Neutrophil (primary cell): ENCODE data around the gene SERPINA4.

Experiments
- H3K27ac ChIP-seq: fragments of 200-600 bp; sonication (generic); 2 replicates; pipeline ENCODE4 v1.5.1; 2016; ENCODE audit warnings: mild to moderate bottlenecking, moderate library complexity
- H3K27me3 ChIP-seq: fragments of 200-600 bp; sonication (generic); 2 replicates; pipeline ENCODE4 v1.6.0; 2016; ENCODE audit warnings: mild to moderate bottlenecking
- H3K36me3 ChIP-seq: fragments of 200-600 bp; sonication (generic); 2 replicates; pipeline ENCODE4 v1.5.1; 2017
- H3K4me1 ChIP-seq, 2 experiments: fragments of 200-600 bp in 1 of 2; sonication (generic) in 1 of 2; 1 replicate in 1 of 2; 2 replicates in 1 of 2; pipeline versions ENCODE4 v1.5.1 to v1.6.1; 2013 to 2016; ENCODE audit warnings: low read depth in 1 of 2, low read length in 1 of 2, mild to moderate bottlenecking in 1 of 2, moderate library complexity in 1 of 2; ENCODE audit not compliant: control insufficient read depth in 1 of 2, insufficient read depth in 1 of 2
- H3K4me3 ChIP-seq, 2 experiments: fragments of 200-600 bp in 1 of 2; sonication (generic) in 1 of 2; 1 replicate in 1 of 2; 2 replicates in 1 of 2; pipeline ENCODE4 v1.5.1; 2013 to 2016; ENCODE audit warnings: low read depth in 1 of 2, low read length in 1 of 2, mild to moderate bottlenecking in 1 of 2, moderate library complexity in 1 of 2
- H3K9me3 ChIP-seq: fragments of 200-600 bp; sonication (generic); 2 replicates; pipeline ENCODE4 v1.5.1; 2016
- CTCF ChIP-seq: fragments of 200-600 bp; sonication (generic); IDR thresholded peaks from 2 replicates; pipeline ENCODE4 v1.5.1; 2016; ENCODE audit warnings: antibody characterized with exemption

SERPINA4 gene

GRCh38 chr14:94539181-94539580, 22.1 kb upstream of the SERPINA4 start:
- H3K4me1 ChIP-seq, result no peaks in the 10 kb centered on the region
- peaks cover 7% of the 10 kb centered on the region for H3K27me3 ChIP-seq
- H3K27ac ChIP-seq, result no peak overlapping the region
- no peaks in the 10 kb centered on the region for H3K36me3 ChIP-seq
- H3K4me3 ChIP-seq, result no peak overlapping the region
- no peak for TF ChIP-seq CTCF
- H3K9me3 ChIP-seq, result no peaks in the 10 kb centered on the region

DNA sequence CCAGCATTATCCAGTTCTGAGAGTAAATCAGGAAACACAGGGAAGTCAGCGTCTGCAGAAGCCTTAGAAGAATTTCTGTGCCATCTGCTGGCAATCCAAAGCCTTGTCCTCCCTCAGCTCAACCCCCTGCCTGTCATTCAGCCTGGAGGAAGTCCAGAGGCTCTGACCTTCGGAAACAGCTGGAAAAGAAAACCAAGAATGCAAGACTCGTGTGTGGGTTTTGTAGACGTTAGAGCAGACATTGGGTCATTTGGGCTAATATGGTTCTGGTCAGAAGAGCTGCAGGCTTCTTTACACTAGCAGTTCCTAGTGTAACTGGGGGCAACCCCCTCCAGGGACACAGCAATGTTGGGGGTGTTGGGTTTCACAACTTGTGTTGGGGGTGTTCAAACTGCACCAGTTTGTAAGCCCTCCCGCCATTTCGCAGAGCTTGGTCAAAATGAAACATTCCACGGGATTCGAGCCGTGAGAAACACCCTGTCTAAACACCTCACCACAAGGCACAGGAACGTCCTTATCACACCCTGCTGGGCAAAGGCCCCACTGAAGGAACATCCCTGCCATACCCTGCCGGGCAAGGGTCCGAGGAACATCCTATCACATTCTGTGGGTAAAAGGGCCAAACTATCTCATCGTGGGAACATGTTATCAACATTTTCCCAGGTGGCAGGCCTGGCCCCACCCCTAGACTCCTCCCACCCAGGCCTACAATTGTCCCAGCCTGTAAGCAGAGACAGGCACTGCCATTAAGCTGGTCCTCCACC, 21.0 kb upstream of the SERPINA4 start:
- Histone ChIP-seq H3K27ac (no peak overlapping the region), H3K27me3 (peaks cover 7% of the 10 kb centered on the region), H3K4me3 (no peak overlapping the region), H3K4me1 (no peaks in the 10 kb centered on the region), H3K9me3 (no peaks in the 10 kb centered on the region), H3K36me3 (no peaks in the 10 kb centered on the region)
- no peak for TF ChIP-seq CTCF

- no peak for TF ChIP-seq CTCF
- no peaks in the 10 kb centered on the region for H3K4me1 ChIP-seq
- no peaks in the 10 kb centered on the region for H3K9me3 ChIP-seq
- H3K36me3 ChIP-seq, result no peaks in the 10 kb centered on the region
- H3K4me3 ChIP-seq, result no peak overlapping the region
- H3K27me3 ChIP-seq, result peaks cover 7% of the 10 kb centered on the region
- no peak overlapping the region for H3K27ac ChIP-seq
Measured at GRCh38 chr14:94541234-94541975, 19.8 kb upstream of the SERPINA4 start.

DNA sequence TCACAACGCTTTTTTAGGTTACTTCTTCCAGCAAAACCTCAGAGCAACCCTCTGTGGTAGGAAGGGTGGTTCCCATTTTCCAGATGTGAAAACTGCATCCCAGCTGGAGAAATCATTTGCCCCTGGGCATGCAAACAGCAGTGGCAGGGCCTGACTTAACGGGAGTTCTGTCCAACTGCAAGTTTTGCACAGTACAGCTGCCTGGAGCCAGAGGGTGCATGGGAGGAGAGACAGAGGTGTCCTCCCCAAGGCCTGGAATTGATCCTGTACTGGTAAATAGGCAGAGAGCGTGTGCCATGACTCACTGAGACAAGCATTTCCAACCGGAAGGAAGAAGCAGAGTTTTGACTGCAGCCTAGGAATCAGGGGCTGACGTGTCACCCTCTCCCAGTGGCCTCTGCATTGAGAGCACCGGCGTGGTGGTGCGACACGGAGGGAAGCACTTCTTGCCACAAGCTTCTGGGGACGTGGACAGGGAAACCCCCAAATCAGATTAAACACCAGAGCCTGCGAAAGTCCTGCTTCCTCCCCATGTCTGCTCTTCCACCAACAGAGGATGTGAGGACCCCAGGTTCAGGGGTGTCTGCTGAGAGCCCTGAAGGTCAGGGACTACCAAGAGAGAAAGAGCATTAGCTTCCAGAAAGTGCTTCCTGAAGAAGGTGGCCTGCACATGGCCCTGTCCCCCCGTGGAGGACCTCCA, 19.0 kb upstream of the SERPINA4 start:
- Histone ChIP-seq H3K4me3 (no peak overlapping the region), H3K4me1 (no peaks in the 10 kb centered on the region), H3K27me3 (peaks cover 7% of the 10 kb centered on the region), H3K36me3 (no peaks in the 10 kb centered on the region), H3K9me3 (no peaks in the 10 kb centered on the region), H3K27ac (no peak overlapping the region)
- TF ChIP-seq CTCF, result no peak

DNA sequence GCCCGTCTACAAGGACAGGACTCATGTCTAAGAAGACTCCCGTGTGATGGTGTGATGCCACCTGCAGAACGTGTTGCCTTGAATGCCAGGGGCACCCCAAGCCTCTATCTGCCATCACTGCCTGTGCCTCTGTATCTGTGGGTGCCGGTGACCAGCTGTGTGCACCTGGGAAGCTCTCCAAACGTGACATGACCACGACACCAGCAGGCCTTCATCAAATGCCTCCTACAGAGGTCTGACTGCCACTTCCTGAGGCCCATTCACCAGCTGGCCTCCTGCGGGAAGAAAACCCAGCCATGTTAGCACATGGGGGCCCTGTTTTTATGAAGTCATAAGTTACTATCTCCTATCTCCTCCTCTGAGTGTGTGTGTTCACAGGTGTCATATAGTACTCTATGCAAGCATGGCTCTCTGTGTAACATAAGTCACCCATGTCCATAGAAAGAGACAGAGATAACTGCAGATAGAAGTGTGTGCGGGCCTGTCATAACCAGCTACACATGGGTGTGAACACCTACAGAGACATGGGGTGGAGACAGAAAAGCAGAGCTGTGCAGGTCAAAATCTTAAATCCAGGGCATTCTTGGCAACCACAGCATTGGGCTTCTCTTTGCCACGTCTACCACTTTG, 18.3 kb upstream of the SERPINA4 start:
- H3K27me3 ChIP-seq, result peaks cover 7% of the 10 kb centered on the region
- H3K4me3 ChIP-seq, result no peak overlapping the region
- no peak for TF ChIP-seq CTCF
- H3K27ac ChIP-seq, result no peak overlapping the region
- H3K9me3 ChIP-seq, result no peaks in the 10 kb centered on the region
- no peaks in the 10 kb centered on the region for H3K36me3 ChIP-seq
- H3K4me1 ChIP-seq, result no peaks in the 10 kb centered on the region
